Tibial nerve (tissue), 4 donors: ENCODE results near the gene B4GALNT2. TPM values are rescaled to one million over a fixed set of nuclear protein-coding genes. Genes with fewer than 3 reads are reported as not detected.
"Not testable (repeated sequence)": the region's sequence is repeated elsewhere in the genome, so short reads cannot be mapped to it uniquely, and the experiment has no call there.

ENCODE experiments used
- DNase-seq, 2 donors: peaks; one replicate each; pipeline ENCODE4 v3.0.0-alpha.2; 2019; ENCODE audit warnings: low spot score in 2 of 2
- H3K27ac ChIP-seq, 4 donors: fragments of 200-600 bp; sonication (generic) in 3 of 4; one replicate each; pipeline ENCODE4 v1.5.1; 2017 to 2019; ENCODE audit warnings: mild to moderate bottlenecking in 1 of 4
- H3K27me3 ChIP-seq, 2 donors: fragments of 200-600 bp; sonication (generic) in 1 of 2; one replicate each; pipeline versions ENCODE4 v1.5.1 to v1.6.0; 2017 to 2019
- H3K36me3 ChIP-seq, 3 donors: fragments of 200-600 bp; sonication (generic); one replicate each; pipeline ENCODE4 v1.5.1; 2018 to 2019
- H3K4me1 ChIP-seq, 4 donors: fragments of 200-600 bp; sonication (generic) in 3 of 4; one replicate each; pipeline ENCODE4 v1.5.1; 2017 to 2019
- H3K4me3 ChIP-seq, 4 donors: fragments of 200-600 bp; sonication (generic) in 3 of 4; one replicate each; pipeline ENCODE4 v1.5.1; 2017 to 2019; ENCODE audit warnings: mild to moderate bottlenecking in 1 of 4, moderate library complexity in 1 of 4
- H3K9me3 ChIP-seq, 4 donors: fragments of 200-600 bp; sonication (generic) in 3 of 4; one replicate each; pipeline ENCODE4 v1.5.1; 2017 to 2019
- CTCF ChIP-seq, 5 experiments: fragments of 200-600 bp in 3 of 5; fragments of 450-650 bp in 2 of 5; sonication (generic) in 3 of 5; IDR thresholded peaks; one replicate each; pipeline ENCODE4 v1.5.1; 2016 to 2019; ENCODE audit warnings: antibody characterized with exemption in 5 of 5, mild to moderate bottlenecking in 3 of 5, moderate library complexity in 2 of 5
- EP300 ChIP-seq, 2 donors: sonication (generic); formaldehyde crosslinking; IDR thresholded peaks; one replicate each; pipeline ENCODE4 v1.6.1; 2017; ENCODE audit warnings: antibody characterized with exemption in 2 of 2, mild to moderate bottlenecking in 1 of 2
- POLR2A ChIP-seq, 2 donors: fragments of 450-650 bp; IDR thresholded peaks; one replicate each; pipeline ENCODE4 v1.6.1; 2017; ENCODE audit warnings: antibody characterized with exemption in 2 of 2, mild to moderate bottlenecking in 2 of 2, moderate library complexity in 2 of 2
- WGBS, 2 donors: methylation state at CpG; one replicate each; pipeline ENCODE4 v1.1.5; 2018; 5-methylcytosine and 5-hydroxymethylcytosine counted together
- total RNA-seq, 4 donors: library from RNA; depleted of rRNA; stranded (reverse); fragments of >200 nt; gene quantifications; one replicate each; pipeline ENCODE4 v1.1.0, GENCODE V29; 2016

Gene B4GALNT2
- total RNA-seq, 4 donors from 2014 or later = not detected

GRCh38 chr17:49089094-49089493, 43.5 kb upstream of the B4GALNT2 start:
- H3K27ac ChIP-seq = no peak overlapping the region
- H3K36me3 ChIP-seq = no peaks in the 10 kb centered on the region
- peaks cover 0 to 27% of the 10 kb centered on the region in 2 donors for H3K27me3 ChIP-seq
- WGBS, 2 donors = 76 to 89% methylated on average over 7 of the region's 7 CpGs
- no peaks in the 10 kb centered on the region for H3K9me3 ChIP-seq
- DNase-seq = no peak
- no peaks in the 10 kb centered on the region for H3K4me1 ChIP-seq
- no peak for TF ChIP-seq POLR2A (IDR thresholded peaks at IDR 0.05)
- no peak overlapping the region for H3K4me3 ChIP-seq

- DNase-seq = no peak
- TF ChIP-seq CTCF (IDR thresholded peaks at IDR 0.05) (no peak), POLR2A (IDR thresholded peaks at IDR 0.05) (no peak)
- no peaks in the 10 kb centered on the region for H3K36me3 ChIP-seq
- H3K4me3 ChIP-seq = no peak overlapping the region
- WGBS, 2 donors = 89 to 90% methylated on average over 10 of the region's 10 CpGs
- H3K9me3 ChIP-seq = no peaks in the 10 kb centered on the region
- H3K4me1 ChIP-seq = no peaks in the 10 kb centered on the region
- H3K27me3 ChIP-seq = peaks cover 0 to 27% of the 10 kb centered on the region in 2 donors
- H3K27ac ChIP-seq = no peak overlapping the region
Measured at GRCh38 chr17:49090878-49091594, 41.5 kb upstream of the B4GALNT2 start.

- WGBS, 2 donors = 64 to 71% methylated on average over 10 of the region's 10 CpGs
- DNase-seq = no peak
- Histone ChIP-seq H3K36me3 (no peaks in the 10 kb centered on the region), H3K4me3 (no peak overlapping the region), H3K27ac (no peak overlapping the region), H3K27me3 (peaks cover 0 to 14% of the 10 kb centered on the region in 2 donors), H3K4me1 (no peaks in the 10 kb centered on the region), H3K9me3 (no peaks in the 10 kb centered on the region)
- TF ChIP-seq EP300 (IDR thresholded peaks at IDR 0.05) = no peak
- no peak for TF ChIP-seq POLR2A (IDR thresholded peaks at IDR 0.05)
Measured at GRCh38 chr17:49093131-49093530, 39.4 kb upstream of the B4GALNT2 start.

GRCh38 chr17:49100601-49101000, 32.0 kb upstream of the B4GALNT2 start:
- no peak overlapping the region for H3K4me3 ChIP-seq
- DNase-seq = no peak
- H3K27me3 ChIP-seq = peaks cover 0 to 10% of the 10 kb centered on the region in 2 donors
- no peaks in the 10 kb centered on the region for H3K9me3 ChIP-seq
- H3K36me3 ChIP-seq = no peaks in the 10 kb centered on the region
- TF ChIP-seq POLR2A (IDR thresholded peaks at IDR 0.05) = no peak
- no peak for TF ChIP-seq CTCF (IDR thresholded peaks at IDR 0.05)
- no peak for TF ChIP-seq EP300 (IDR thresholded peaks at IDR 0.05)
- no peak overlapping the region for H3K27ac ChIP-seq
- no peaks in the 10 kb centered on the region for H3K4me1 ChIP-seq

- no peaks in the 10 kb centered on the region for H3K4me1 ChIP-seq
- no peaks in the 10 kb centered on the region for H3K9me3 ChIP-seq
- peaks cover 0 to 10% of the 10 kb centered on the region in 2 donors for H3K27me3 ChIP-seq
- TF ChIP-seq CTCF (IDR thresholded peaks at IDR 0.05) (no peak), POLR2A (IDR thresholded peaks at IDR 0.05) (no peak), EP300 (IDR thresholded peaks at IDR 0.05) (no peak)
- no peaks in the 10 kb centered on the region for H3K36me3 ChIP-seq
- 78 to 81% methylated on average over 4 of the region's 4 CpGs for WGBS, 2 donors
- no peak overlapping the region for H3K4me3 ChIP-seq
- no peak for DNase-seq
- H3K27ac ChIP-seq = no peak overlapping the region
Measured at GRCh38 chr17:49101054-49101534, 31.5 kb upstream of the B4GALNT2 start.

- not testable (repeated sequence) for H3K27me3 ChIP-seq, H3K4me3 ChIP-seq, H3K27ac ChIP-seq, H3K4me1 ChIP-seq, H3K36me3 ChIP-seq, H3K9me3 ChIP-seq, DNase-seq
- WGBS, 2 donors = 93 to 98% methylated on average over 14 of the region's 14 CpGs
Measured at GRCh38 chr17:49103360-49103759, 29.2 kb upstream of the B4GALNT2 start.
